GM21423 (cell line): ENCODE measurements around the gene SMARCA4.

Source experiments
- ATAC-seq: cut with Tn5 transposase; IDR thresholded peaks from one replicate; pipeline ENCODE4 v1.9.1; 2021; ENCODE audit warnings: mild to moderate bottlenecking, moderate library complexity; ENCODE audit not compliant: unreplicated experiment

The SMARCA4 gene

GRCh38 chr19:11028146-11028545 is 67.3 kb downstream of the SMARCA4 start:
- ATAC-seq = no peak

GRCh38 chr19:11031421-11032070 is 70.7 kb downstream of the SMARCA4 start:
- ATAC-seq = no peak

- no peak for ATAC-seq
These were observed 72.4 kb downstream of the SMARCA4 start for GRCh38 chr19:11033251-11033650.

DNA sequence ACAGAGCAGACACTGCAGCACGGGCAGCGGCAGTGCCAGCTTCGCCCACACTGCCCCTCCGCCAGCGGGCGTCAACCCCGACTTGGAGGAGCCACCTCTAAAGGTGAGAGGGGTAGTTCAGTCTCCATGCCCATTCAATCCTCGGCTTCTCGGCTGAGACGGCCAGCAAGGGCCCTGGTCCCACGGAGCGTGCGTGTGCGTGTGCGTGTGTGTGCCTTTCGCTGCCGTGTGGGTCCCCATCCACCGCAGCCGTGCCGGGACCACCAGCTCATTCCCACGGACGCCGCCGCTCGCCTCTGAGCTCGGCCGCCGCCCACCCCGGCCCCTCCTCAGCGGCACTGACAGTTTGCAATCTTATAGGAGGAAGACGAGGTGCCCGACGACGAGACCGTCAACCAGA is 72.9 kb downstream of the SMARCA4 start:
- no peak for ATAC-seq

GRCh38 chr19:11034449-11035213 is 73.8 kb downstream of the SMARCA4 start:
- ATAC-seq = no peak

- peak; percentile 76 for ATAC-seq
These were observed 74.9 kb downstream of the SMARCA4 start for GRCh38 chr19:11035441-11036377.

GRCh38 chr19:11038511-11038910 is 77.7 kb downstream of the SMARCA4 start:
- ATAC-seq = no peak

DNA sequence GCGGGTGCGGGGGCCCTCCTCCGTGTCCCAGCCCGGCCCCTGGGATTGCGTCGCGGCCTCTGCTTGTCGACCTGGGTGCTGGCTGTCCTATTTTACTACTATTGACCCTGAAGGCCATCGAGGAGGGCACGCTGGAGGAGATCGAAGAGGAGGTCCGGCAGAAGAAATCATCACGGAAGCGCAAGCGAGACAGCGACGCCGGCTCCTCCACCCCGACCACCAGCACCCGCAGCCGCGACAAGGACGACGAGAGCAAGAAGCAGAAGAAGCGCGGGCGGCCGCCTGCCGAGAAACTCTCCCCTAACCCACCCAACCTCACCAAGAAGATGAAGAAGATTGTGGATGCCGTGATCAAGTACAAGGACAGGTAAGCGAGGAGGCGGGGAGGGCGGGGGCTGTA is 80.4 kb downstream of the SMARCA4 start:
- no peak for ATAC-seq

GRCh38 chr19:11041966-11042627 is 81.3 kb downstream of the SMARCA4 start:
- ATAC-seq = no peak

- ATAC-seq = no peak
These were observed 83.6 kb downstream of the SMARCA4 start for GRCh38 chr19:11044431-11044830.

- ATAC-seq = no peak
These were observed 84.7 kb downstream of the SMARCA4 start for GRCh38 chr19:11045536-11045935.

- ATAC-seq = no peak
These were observed 86.0 kb downstream of the SMARCA4 start for GRCh38 chr19:11046605-11047354.

DNA sequence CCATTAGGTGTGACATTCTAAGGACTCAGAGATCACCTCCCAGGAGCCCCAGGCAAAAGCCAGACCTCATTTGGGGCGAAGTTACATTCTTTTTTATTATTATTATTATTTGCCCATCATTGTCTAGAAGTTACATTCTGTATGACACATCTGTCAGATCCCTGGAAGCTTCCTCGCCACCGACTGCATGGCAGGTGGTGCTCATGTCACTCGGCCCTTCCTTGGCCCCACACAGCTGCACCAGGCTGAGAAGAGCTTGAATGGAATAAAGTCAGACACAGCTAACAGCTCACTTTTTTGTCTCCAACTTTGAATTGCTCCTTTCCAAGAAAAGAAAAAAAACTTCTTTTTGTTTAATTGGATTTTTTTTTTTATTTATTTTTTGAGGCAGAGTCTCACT is 87.0 kb downstream of the SMARCA4 start:
- ATAC-seq = no peak

GRCh38 chr19:11050323-11051114 is 89.7 kb downstream of the SMARCA4 start:
- ATAC-seq = no peak

DNA sequence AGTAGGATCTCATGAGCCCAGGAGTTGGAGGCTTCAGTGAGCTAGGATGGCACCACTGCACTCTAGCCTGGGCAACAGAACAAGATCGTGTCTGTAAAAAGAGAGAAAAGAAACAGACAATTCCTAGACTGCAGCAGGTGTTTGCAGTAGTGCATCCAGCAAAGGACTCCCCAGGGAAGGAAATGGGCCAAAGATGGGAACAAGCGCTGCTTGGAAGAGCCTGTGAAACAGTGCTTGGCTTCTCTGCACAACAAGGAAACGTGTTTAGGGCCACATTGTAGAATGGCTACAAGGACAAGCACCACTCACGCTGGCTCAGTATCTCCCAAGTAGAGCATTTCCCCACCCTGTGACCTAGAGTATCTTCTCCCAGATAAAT is 93.0 kb downstream of the SMARCA4 start:
- no peak for ATAC-seq

DNA sequence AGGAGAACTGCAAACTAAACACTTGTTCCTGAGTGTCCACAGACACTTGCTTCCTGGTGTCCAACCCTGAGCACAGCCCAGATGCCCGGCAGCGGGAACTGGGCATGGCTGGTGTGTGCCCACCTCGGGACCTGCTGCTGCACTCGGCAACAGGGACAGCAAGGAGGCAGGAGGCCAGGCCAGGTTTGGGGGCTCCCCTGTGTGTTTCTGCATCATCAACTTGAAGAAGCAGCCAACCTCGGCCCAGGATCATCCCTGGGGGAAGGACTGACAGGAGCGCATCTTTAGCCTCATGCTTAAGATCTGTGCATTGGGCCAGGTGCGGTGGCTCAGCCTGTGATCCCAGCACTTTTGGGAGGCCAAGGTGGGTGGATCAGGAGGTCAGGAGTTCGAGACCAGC is 93.4 kb downstream of the SMARCA4 start:
- ATAC-seq = no peak

DNA sequence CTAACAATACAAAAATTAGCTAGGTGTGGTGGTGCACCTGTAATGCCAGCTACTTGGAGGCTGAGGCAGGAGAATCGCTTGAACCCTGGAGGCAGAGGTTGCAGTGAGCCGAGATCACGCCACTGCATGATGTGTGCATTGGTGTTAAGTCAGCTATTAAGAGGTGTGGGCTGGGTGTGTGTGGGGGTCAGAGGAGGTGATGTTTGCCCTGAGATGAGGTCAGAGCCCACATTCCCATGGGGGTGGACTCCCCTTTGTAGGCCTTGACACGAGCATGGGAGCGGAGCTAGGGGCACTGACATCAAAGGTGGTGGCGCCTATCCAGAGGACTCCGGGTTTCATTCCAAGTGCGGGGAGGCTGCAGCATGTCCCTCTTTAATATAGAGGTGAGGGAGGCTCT is 93.8 kb downstream of the SMARCA4 start:
- ATAC-seq = no peak

DNA sequence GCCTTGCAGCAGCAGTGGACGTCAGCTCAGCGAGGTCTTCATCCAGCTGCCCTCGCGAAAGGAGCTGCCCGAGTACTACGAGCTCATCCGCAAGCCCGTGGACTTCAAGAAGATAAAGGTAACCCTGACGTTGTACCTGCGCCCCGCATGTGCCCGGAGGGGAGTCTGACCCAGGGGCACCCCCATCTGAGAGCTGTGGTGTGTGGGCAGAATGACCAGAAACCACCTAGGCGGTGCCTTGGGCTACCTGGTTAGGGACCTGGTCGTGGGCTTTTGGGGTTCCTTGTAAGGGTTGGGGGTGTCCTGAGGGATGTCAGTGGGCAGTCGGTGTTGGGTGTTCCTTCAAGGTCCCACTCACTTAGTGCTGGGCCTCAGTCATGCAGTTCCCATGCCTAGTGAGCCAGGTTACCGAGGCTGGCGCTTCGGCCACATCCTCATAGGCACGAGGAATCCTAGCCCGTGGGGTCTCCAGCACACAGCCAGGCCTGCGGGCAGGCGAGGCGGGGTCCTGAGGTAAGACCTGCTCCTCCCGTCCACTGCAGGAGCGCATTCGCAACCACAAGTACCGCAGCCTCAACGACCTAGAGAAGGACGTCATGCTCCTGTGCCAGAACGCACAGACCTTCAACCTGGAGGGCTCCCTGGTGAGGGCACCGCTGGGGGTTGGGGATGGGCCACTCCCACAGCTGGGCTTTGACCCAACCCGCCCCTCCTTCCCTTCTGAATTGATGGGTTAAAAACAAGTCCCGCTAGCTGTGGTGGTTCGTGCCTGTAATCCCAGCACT is 97.6 kb downstream of the SMARCA4 start:
- ATAC-seq = no peak
